A549 (cell line): Measurements from ENCODE around the gene KIF26A. TPM values are rescaled to one million over a fixed set of nuclear protein-coding genes. Genes with fewer than 3 reads are reported as not detected.

ENCODE experiments used
- ATAC-seq, 2 experiments: fragments of 200-7000 bp in 1 of 2; fragments of >200 bp in 1 of 2; cut with Nextera tagmentation in 1 of 2; cut with Tn5 transposase in 1 of 2; 3 replicates each; pipeline versions ENCODE4 v1.8.0 to v1.9.1; 2018 to 2020; ENCODE audit warnings: mild to moderate bottlenecking in 1 of 2, moderate library complexity in 1 of 2
- CTCF ChIA-PET: fragments of 300-600 bp; sonication (Branson Sonifier 250); formaldehyde crosslinking; extraction: SDS; loops from one replicate; lab custom pipeline; 2021; ENCODE audit warnings: antibody characterized with exemption, inconsistent platforms; lab: Yijun Ruan, JAX
- POLR2A ChIA-PET: fragments of 350-600 bp; formaldehyde crosslinking; extraction: SDS; loops from one replicate; lab custom pipeline; 2021; ENCODE audit warnings: antibody characterized with exemption, inconsistent platforms; lab: Yijun Ruan, JAX
- DNase-seq, 2 experiments: peaks; one replicate each; pipeline versions ENCODE4 v3.0.0 to v3.0.0-alpha.2; 2011 to 2016; ENCODE audit warnings: low read depth in 1 of 2, low spot score in 1 of 2
- FAIRE-seq: peaks from 2 replicates; lab custom pipeline; 2011; peaks lifted over from hg19 to GRCh38; lab: Jason Lieb, UNC
- H3K27ac ChIP-seq, 2 experiments: fragments of >200 bp; sonication (Bioruptor Twin); formaldehyde crosslinking; 3 replicates each; pipeline ENCODE4 v1.5.1; 2016 to 2017
- H3K4me1 ChIP-seq: fragments of >200 bp; sonication (Bioruptor Twin); formaldehyde crosslinking; 3 replicates; pipeline ENCODE4 v1.6.1; 2016
- H3K4me2 ChIP-seq: fragments of >200 bp; sonication (Bioruptor Twin); formaldehyde crosslinking; 3 replicates; pipeline ENCODE4 v1.6.1; 2016
- H3K4me3 ChIP-seq: fragments of >200 bp; sonication (Bioruptor Twin); formaldehyde crosslinking; 3 replicates; pipeline ENCODE4 v1.5.1; 2016
- H3K9me3 ChIP-seq: fragments of >200 bp; sonication (Bioruptor Twin); formaldehyde crosslinking; 3 replicates; pipeline ENCODE4 v1.6.1; 2016
- BCL3 ChIP-seq: fragments of >200 bp; sonication (Bioruptor Twin); formaldehyde crosslinking; IDR thresholded peaks from 3 replicates; pipeline ENCODE4 v1.6.1; 2016
- BHLHE40 ChIP-seq: IDR thresholded peaks from 2 replicates; pipeline ENCODE4 v1.6.1; 2012; ENCODE audit warnings: low read depth, low read length, inconsistent platforms
- CBX2 ChIP-seq: fragments of 200-600 bp; sonication (generic); IDR thresholded peaks from 2 replicates; pipeline ENCODE4 v1.6.1; 2016; ENCODE audit warnings: low read depth, mild to moderate bottlenecking, borderline replicate concordance
- E2F6 ChIP-seq: IDR thresholded peaks from 2 replicates; pipeline ENCODE4 v1.6.1; 2012; ENCODE audit warnings: low read depth, borderline replicate concordance
- EHF ChIP-seq: fragments of 250-450 bp; sonication (Bioruptor Pico); IDR thresholded peaks from 2 replicates; pipeline ENCODE4 v1.5.0; 2020; ENCODE audit warnings: mild to moderate bottlenecking
- EHMT2 ChIP-seq: fragments of 200-600 bp; sonication (generic); IDR thresholded peaks from 2 replicates; pipeline ENCODE4 v1.6.1; 2016; ENCODE audit warnings: antibody characterized with exemption, low read depth, mild to moderate bottlenecking, moderate library complexity
- EP300 ChIP-seq, 2 experiments: fragments of >200 bp; sonication (Bioruptor Twin); formaldehyde crosslinking; IDR thresholded peaks; 2 replicates in 1 of 2; 3 replicates in 1 of 2; pipeline ENCODE4 v1.6.1; 2016 to 2017
- ESRRA ChIP-seq: fragments of 150-350 bp; IDR thresholded peaks from 2 replicates; pipeline ENCODE4 v1.6.1; 2014; ENCODE audit warnings: mild to moderate bottlenecking, low read length, borderline replicate concordance
- FOSB ChIP-seq: fragments of 250-450 bp; sonication (Bioruptor Pico); IDR thresholded peaks from 2 replicates; pipeline ENCODE4 v1.5.0; 2020; ENCODE audit warnings: mild to moderate bottlenecking, moderate library complexity
- GATA3 ChIP-seq: IDR thresholded peaks from 2 replicates; pipeline ENCODE4 v1.6.1; 2012; ENCODE audit warnings: borderline replicate concordance
- HDAC2 ChIP-seq: fragments of 200-600 bp; sonication (generic); IDR thresholded peaks from 2 replicates; pipeline ENCODE4 v1.6.1; 2016
- HEYL ChIP-seq: fragments of 250-450 bp; sonication (Bioruptor Pico); IDR thresholded peaks from 2 replicates; pipeline ENCODE4 v1.8.0; 2021; ENCODE audit warnings: mild to moderate bottlenecking, moderate library complexity
- HOXB5 ChIP-seq: fragments of 250-450 bp; sonication (Bioruptor Pico); IDR thresholded peaks from 2 replicates; pipeline ENCODE4 v1.5.0; 2020; ENCODE audit warnings: mild to moderate bottlenecking, moderate library complexity
- JUN ChIP-seq, 2 experiments: fragments of >200 bp; sonication (Bioruptor Twin); formaldehyde crosslinking; IDR thresholded peaks; 2 replicates in 1 of 2; 3 replicates in 1 of 2; pipeline ENCODE4 v1.6.1; 2016 to 2017
- KDM5A ChIP-seq: fragments of 200-600 bp; sonication (generic); IDR thresholded peaks from 2 replicates; pipeline ENCODE4 v1.6.1; 2016; ENCODE audit warnings: antibody characterized with exemption, mild to moderate bottlenecking
- MYC ChIP-seq: IDR thresholded peaks from 2 replicates; pipeline ENCODE4 v1.6.1; 2012; ENCODE audit warnings: mild to moderate bottlenecking, inconsistent platforms, low read length, improper control_type of control experiment, borderline replicate concordance
- PBX3 ChIP-seq: IDR thresholded peaks from 2 replicates; pipeline ENCODE4 v1.6.1; 2012
- POLR2AphosphoS2 ChIP-seq: conservative IDR thresholded peaks from 2 replicates; pipeline ENCODE4 v1.6.1; 2012; ENCODE audit warnings: low read length, improper control_type of control experiment, inconsistent platforms
- RAD21 ChIP-seq, 2 experiments: fragments of >200 bp in 1 of 2; sonication (Bioruptor Twin) in 1 of 2; formaldehyde crosslinking in 1 of 2; IDR thresholded peaks in 1 of 2; conservative IDR thresholded peaks in 1 of 2; 2 replicates in 1 of 2; 3 replicates in 1 of 2; pipeline ENCODE4 v1.6.1; 2012 to 2018; ENCODE audit warnings: inconsistent platforms in 1 of 2
- RNF2 ChIP-seq: fragments of 200-600 bp; sonication (generic); IDR thresholded peaks from 2 replicates; pipeline ENCODE4 v1.6.1; 2016; ENCODE audit warnings: low read depth, mild to moderate bottlenecking, antibody characterized with exemption, moderate library complexity, borderline replicate concordance
- SREBF2 ChIP-seq: fragments of 450-650 bp; IDR thresholded peaks from 2 replicates; pipeline ENCODE4 v1.6.1; 2014; ENCODE audit warnings: mild to moderate bottlenecking, moderate library complexity
- ZC3H11A ChIP-seq: fragments of 450-650 bp; IDR thresholded peaks from 2 replicates; pipeline ENCODE4 v1.6.1; 2014; ENCODE audit warnings: antibody characterized with exemption, mild to moderate bottlenecking
- ZFP36 ChIP-seq: fragments of 450-650 bp; IDR thresholded peaks from 2 replicates; pipeline ENCODE4 v1.6.1; 2014; ENCODE audit warnings: borderline replicate concordance; ENCODE audit not compliant: partially characterized antibody
- ZNF302 ChIP-seq: fragments of 250-450 bp; sonication (Bioruptor Pico); IDR thresholded peaks from 2 replicates; pipeline ENCODE4 v1.9.0; 2021; ENCODE audit warnings: inconsistent platforms, mild to moderate bottlenecking, moderate library complexity
- ZSCAN20 ChIP-seq: fragments of 250-450 bp; sonication (Bioruptor Pico); IDR thresholded peaks from 2 replicates; pipeline ENCODE4 v1.8.0; 2022; ENCODE audit warnings: mild to moderate bottlenecking, moderate library complexity
- WGBS: methylation state at CpG from one replicate; pipeline ENCODE4 v1.1.6; 2017; ENCODE audit errors: missing lambda C conversion rate; 5-methylcytosine and 5-hydroxymethylcytosine counted together
- polyA plus RNA-seq, 4 experiments: library from polyadenylated mRNA; depleted of rRNA in 3 of 4; stranded (reverse); fragments of >200 nt; fragmentation: RNase III in 1 of 4; extraction: RNeasy Plus Mini Kit Qiagen cat#74134 plus additional on column Dnase treatment in 1 of 4; gene quantifications; 2 replicates in 3 of 4; 3 replicates in 1 of 4; pipeline ENCODE4 v1.2.3, GENCODE V29; 2011 to 2017

KIF26A gene
- polyA plus RNA-seq, 2 of the 4 experiments (the other 2 are of a cell fraction) = 0.28 to 2.3 TPM

GRCh38 chr14:104203071-104203425, 64.7 kb downstream of the KIF26A start:
- WGBS = 25% methylated on average over 8 of the region's 8 CpGs
- no peak for FAIRE-seq
- no peaks in the 10 kb centered on the region for H3K9me3 ChIP-seq
- TF ChIP-seq ESRRA (no peak), EHF (no peak), HDAC2 (no peak), HEYL (CRISPR knock-in tag) (no peak), BHLHE40 (no peak), MYC (no peak), KDM5A (no peak), ZFP36 (no peak), ZSCAN20 (CRISPR knock-in tag) (no peak), PBX3 (no peak)
- TF ChIP-seq, all 56 proteins: peak for 0
- POLR2A ChIA-PET = no interaction called here
- Histone ChIP-seq H3K4me3 (no peak overlapping the region), H3K27ac (no peak overlapping the region), H3K4me1 (no peaks in the 10 kb centered on the region), H3K4me2 (no peak overlapping the region)
- DNase-seq (no peak), ATAC-seq (no peak)
- CTCF ChIA-PET = no interaction called here

GRCh38 chr14:104204660-104205149, 66.3 kb downstream of the KIF26A start:
- FAIRE-seq (no peak), ATAC-seq (no peak), DNase-seq (no peak)
- TF ChIP-seq FOSB (CRISPR knock-in tag) (no peak), E2F6 (no peak), ESRRA (no peak), EHMT2 (no peak), RAD21 (conservative IDR thresholded peaks at IDR 0.05 in 1 of 2, IDR thresholded peaks at IDR 0.05 in 1 of 2) (no peak), ZNF302 (CRISPR knock-in tag) (no peak), SREBF2 (no peak), HOXB5 (CRISPR knock-in tag) (no peak), EP300 (IDR thresholded peaks at IDR 0.05) (no peak), KDM5A (no peak), RNF2 (no peak), CBX2 (no peak), GATA3 (no peak), BCL3 (no peak), JUN (IDR thresholded peaks at IDR 0.05) (no peak), ZC3H11A (no peak), POLR2AphosphoS2 (no peak)
- Histone ChIP-seq H3K4me2 (no peak overlapping the region), H3K27ac (no peak overlapping the region), H3K4me1 (no peaks in the 10 kb centered on the region), H3K4me3 (no peak overlapping the region), H3K9me3 (no peaks in the 10 kb centered on the region)
- CTCF ChIA-PET = no interaction called here
- 65% methylated on average over 2 of the region's 2 CpGs for WGBS
- POLR2A ChIA-PET = no interaction called here
